HEK293 (cell line): ENCODE results near the gene RBFOX2.
A peak's percentile ranks its signal among the peaks of the same experiment; 100 is the strongest.

Experiments used
- CTCF ChIA-PET: fragments of 350-600 bp; formaldehyde crosslinking; extraction: SDS; loops from one replicate; lab custom pipeline; 2021; ENCODE audit warnings: antibody characterized with exemption; lab: Yijun Ruan, JAX
- POLR2A ChIA-PET: fragments of 300-600 bp; formaldehyde crosslinking; extraction: SDS; loops from one replicate; lab custom pipeline; 2020; ENCODE audit warnings: antibody characterized with exemption, inconsistent platforms; lab: Yijun Ruan, JAX
- H3K27ac ChIP-seq: fragments of 200-500 bp; sonication (Bioruptor generic); 2 replicates; pipeline ENCODE4 v1.5.1; 2014; ENCODE audit warnings: low read depth, low read length, control low read depth, inconsistent platforms; ENCODE audit errors: extremely low read depth
- H3K36me3 ChIP-seq, 2 experiments: fragments of 200-500 bp in 1 of 2; sonication (Bioruptor generic) in 1 of 2; 1 replicate in 1 of 2; 2 replicates in 1 of 2; pipeline ENCODE4 v1.5.1; 2014 to 2017; ENCODE audit warnings: inconsistent platforms in 2 of 2, low read length in 2 of 2; ENCODE audit not compliant: control insufficient read depth in 2 of 2, insufficient read depth in 1 of 2
- H3K4me1 ChIP-seq: fragments of 200-500 bp; sonication (Bioruptor generic); 2 replicates; pipeline ENCODE4 v1.5.1; 2014; ENCODE audit warnings: mild to moderate bottlenecking, low read length, inconsistent platforms; ENCODE audit not compliant: control insufficient read depth, insufficient read depth
- H3K4me3 ChIP-seq: 2 replicates; pipeline ENCODE4 v1.5.1; 2011; ENCODE audit warnings: low read depth, mild to moderate bottlenecking, control low read depth, low read length, moderate library complexity
- H3K9me3 ChIP-seq: fragments of 200-500 bp; sonication (Bioruptor generic); 2 replicates; pipeline ENCODE4 v1.5.1; 2014; ENCODE audit warnings: low read depth, low read length, inconsistent platforms; ENCODE audit not compliant: control insufficient read depth, insufficient read depth
- GFI1B ChIP-seq: fragments of 450-650 bp; formaldehyde crosslinking; IDR thresholded peaks from 2 replicates; pipeline ENCODE4 v1.5.1; 2016; ENCODE audit warnings: missing biosample characterization, missing genetic modification characterization
- GLI4 ChIP-seq: fragments of 450-650 bp; formaldehyde crosslinking; IDR thresholded peaks from 2 replicates; pipeline ENCODE4 v1.5.1; 2016; ENCODE audit warnings: missing biosample characterization, missing genetic modification characterization
- GLIS1 ChIP-seq: fragments of 450-650 bp; formaldehyde crosslinking; IDR thresholded peaks from 2 replicates; pipeline ENCODE4 v1.5.1; 2016; ENCODE audit warnings: missing biosample characterization, missing genetic modification characterization
- MEIS1 ChIP-seq: sonication (generic); formaldehyde crosslinking; IDR thresholded peaks from 2 replicates; pipeline ENCODE4 v1.8.1; 2022; ENCODE audit warnings: missing genetic modification reagents, mild to moderate bottlenecking, borderline replicate concordance
- REPIN1 ChIP-seq: fragments of 450-650 bp; formaldehyde crosslinking; IDR thresholded peaks from 2 replicates; pipeline ENCODE4 v1.5.1; 2017; ENCODE audit warnings: missing biosample characterization, missing genetic modification characterization, low read depth
- SCRT2 ChIP-seq: fragments of 450-650 bp; formaldehyde crosslinking; IDR thresholded peaks from 2 replicates; pipeline ENCODE4 v1.5.1; 2016; ENCODE audit warnings: missing biosample characterization, missing genetic modification characterization
- SP3 ChIP-seq: fragments of 450-650 bp; formaldehyde crosslinking; IDR thresholded peaks from 2 replicates; pipeline ENCODE4 v1.5.1; 2016; ENCODE audit warnings: missing biosample characterization, missing genetic modification characterization
- SP7 ChIP-seq: fragments of 450-650 bp; formaldehyde crosslinking; IDR thresholded peaks from 2 replicates; pipeline ENCODE4 v1.5.1; 2016; ENCODE audit warnings: missing biosample characterization, missing genetic modification characterization
- ZBTB20 ChIP-seq: fragments of 450-650 bp; formaldehyde crosslinking; IDR thresholded peaks from 2 replicates; pipeline ENCODE4 v1.5.1; 2016; ENCODE audit warnings: missing biosample characterization, missing genetic modification characterization
- ZFHX2 ChIP-seq: fragments of 450-650 bp; formaldehyde crosslinking; conservative IDR thresholded peaks from 2 replicates; pipeline ENCODE4 v1.5.1; 2016; ENCODE audit warnings: missing biosample characterization, missing genetic modification characterization
- ZNF133 ChIP-seq: fragments of 450-650 bp; formaldehyde crosslinking; IDR thresholded peaks from 2 replicates; pipeline ENCODE4 v1.5.1; 2016; ENCODE audit warnings: missing biosample characterization, missing genetic modification characterization
- ZNF146 ChIP-seq: fragments of 450-650 bp; formaldehyde crosslinking; IDR thresholded peaks from 2 replicates; pipeline ENCODE4 v1.5.1; 2016; ENCODE audit warnings: missing biosample characterization, missing genetic modification characterization
- ZNF18 ChIP-seq: fragments of 450-650 bp; formaldehyde crosslinking; IDR thresholded peaks from 2 replicates; pipeline ENCODE4 v1.5.1; 2016; ENCODE audit warnings: missing biosample characterization, missing genetic modification characterization
- ZNF248 ChIP-seq: fragments of 450-650 bp; formaldehyde crosslinking; IDR thresholded peaks from 2 replicates; pipeline ENCODE4 v1.5.1; 2017; ENCODE audit warnings: missing biosample characterization, missing genetic modification characterization
- ZNF37A ChIP-seq: fragments of 450-650 bp; IDR thresholded peaks from 2 replicates; pipeline ENCODE4 v1.5.1; 2018; ENCODE audit warnings: missing biosample characterization, missing genetic modification characterization
- ZNF426 ChIP-seq: fragments of 450-650 bp; formaldehyde crosslinking; IDR thresholded peaks from 2 replicates; pipeline ENCODE4 v1.5.1; 2017; ENCODE audit warnings: missing biosample characterization, missing genetic modification characterization, mild to moderate bottlenecking, inconsistent platforms, moderate library complexity
- ZNF48 ChIP-seq: fragments of 450-650 bp; formaldehyde crosslinking; IDR thresholded peaks from 2 replicates; pipeline ENCODE4 v1.5.1; 2016; ENCODE audit warnings: missing biosample characterization, missing genetic modification characterization
- ZNF600 ChIP-seq: fragments of 450-650 bp; formaldehyde crosslinking; IDR thresholded peaks from 2 replicates; pipeline ENCODE4 v1.5.1; 2016; ENCODE audit warnings: missing biosample characterization, missing genetic modification characterization
- ZNF654 ChIP-seq: fragments of 450-650 bp; formaldehyde crosslinking; IDR thresholded peaks from 2 replicates; pipeline ENCODE4 v1.5.1; 2016; ENCODE audit warnings: low read depth, missing biosample characterization, missing genetic modification characterization
- ZNF664 ChIP-seq: fragments of 450-650 bp; formaldehyde crosslinking; IDR thresholded peaks from 2 replicates; pipeline ENCODE4 v1.5.1; 2016; ENCODE audit warnings: missing biosample characterization, missing genetic modification characterization
- ZSCAN16 ChIP-seq: fragments of 450-650 bp; formaldehyde crosslinking; IDR thresholded peaks from 2 replicates; pipeline ENCODE4 v1.5.1; 2016; ENCODE audit warnings: missing biosample characterization, missing genetic modification characterization
- TF ChIP-seq, protein P1 (sequence below): fragments of 450-650 bp; formaldehyde crosslinking; IDR thresholded peaks from 2 replicates; pipeline ENCODE4 v1.5.1; 2016; ENCODE audit warnings: missing biosample characterization, missing genetic modification characterization

Gene RBFOX2

GRCh38 chr22:35930933-35931332 is 97.7 kb downstream of the RBFOX2 start:
- Histone ChIP-seq H3K36me3 (peaks cover 0 to 7% of the 10 kb centered on the region in 2 experiments; a peak in 2 of 3 replicates), H3K4me3 (no peak overlapping the region), H3K27ac (no peak overlapping the region), H3K4me1 (no peaks in the 10 kb centered on the region; the same call in 1 of the 2 replicates), H3K9me3 (no peaks in the 10 kb centered on the region)
- ChIA-PET CTCF (interaction anchor here (0.6 to 9.4 kb wide), 27 partner anchors 8 to 569 kb away, joined by 3 to 127 read pairs (median 4); no protein-coding TSS in a partner anchor), POLR2A (interaction anchor here (0.7 to 0.9 kb wide), 2 partner anchors 135 to 155 kb away, joined by 3 read pairs; no protein-coding TSS in a partner anchor)
- TF ChIP-seq SCRT2 (peak; percentile 79), ZNF664 (no peak), ZNF248 (no peak), ZNF654 (tag by site-specific recombination) (peak; percentile 73)
- TF ChIP-seq, protein P1, sequence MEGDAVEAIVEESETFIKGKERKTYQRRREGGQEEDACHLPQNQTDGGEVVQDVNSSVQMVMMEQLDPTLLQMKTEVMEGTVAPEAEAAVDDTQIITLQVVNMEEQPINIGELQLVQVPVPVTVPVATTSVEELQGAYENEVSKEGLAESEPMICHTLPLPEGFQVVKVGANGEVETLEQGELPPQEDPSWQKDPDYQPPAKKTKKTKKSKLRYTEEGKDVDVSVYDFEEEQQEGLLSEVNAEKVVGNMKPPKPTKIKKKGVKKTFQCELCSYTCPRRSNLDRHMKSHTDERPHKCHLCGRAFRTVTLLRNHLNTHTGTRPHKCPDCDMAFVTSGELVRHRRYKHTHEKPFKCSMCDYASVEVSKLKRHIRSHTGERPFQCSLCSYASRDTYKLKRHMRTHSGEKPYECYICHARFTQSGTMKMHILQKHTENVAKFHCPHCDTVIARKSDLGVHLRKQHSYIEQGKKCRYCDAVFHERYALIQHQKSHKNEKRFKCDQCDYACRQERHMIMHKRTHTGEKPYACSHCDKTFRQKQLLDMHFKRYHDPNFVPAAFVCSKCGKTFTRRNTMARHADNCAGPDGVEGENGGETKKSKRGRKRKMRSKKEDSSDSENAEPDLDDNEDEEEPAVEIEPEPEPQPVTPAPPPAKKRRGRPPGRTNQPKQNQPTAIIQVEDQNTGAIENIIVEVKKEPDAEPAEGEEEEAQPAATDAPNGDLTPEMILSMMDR (tag by site-specific recombination): peak; percentile 43

- TF ChIP-seq ZNF600 (no peak), ZNF426 (tag by site-specific recombination) (no peak), ZBTB20 (tag by site-specific recombination) (no peak), MEIS1 (CRISPR knock-in tag) (no peak), REPIN1 (tag by site-specific recombination) (no peak), ZNF48 (no peak), ZFHX2 (tag by site-specific recombination) (no peak), GLI4 (tag by site-specific recombination) (no peak), SP3 (tag by site-specific recombination) (no peak), ZNF37A (tag by site-specific recombination) (no peak), GFI1B (no peak), ZNF146 (tag by site-specific recombination) (no peak), GLIS1 (tag by site-specific recombination) (no peak), ZNF18 (no peak), ZNF133 (tag by site-specific recombination) (no peak), SP7 (tag by site-specific recombination) (no peak), ZSCAN16 (tag by site-specific recombination) (no peak)
- TF ChIP-seq, all 188 proteins: peak for 0
- H3K4me1 ChIP-seq: no peaks in the 10 kb centered on the region; the same call in 1 of the 2 replicates
- POLR2A ChIA-PET: no interaction called here
- H3K9me3 ChIP-seq: no peaks in the 10 kb centered on the region
- no peak overlapping the region for H3K4me3 ChIP-seq
- CTCF ChIA-PET: interaction anchor here (1.1 to 9.4 kb wide), 2 partner anchors 90 to 137 kb away, joined by 3 to 127 read pairs; no protein-coding TSS in a partner anchor
- no peak overlapping the region for H3K27ac ChIP-seq
- H3K36me3 ChIP-seq: no peaks in the 10 kb centered on the region; a peak in 1 of 3 replicates
These were observed 100.3 kb downstream of the RBFOX2 start for GRCh38 chr22:35928285-35928798.
